ENCODE measurements around the gene DNLZ.

DNA sequence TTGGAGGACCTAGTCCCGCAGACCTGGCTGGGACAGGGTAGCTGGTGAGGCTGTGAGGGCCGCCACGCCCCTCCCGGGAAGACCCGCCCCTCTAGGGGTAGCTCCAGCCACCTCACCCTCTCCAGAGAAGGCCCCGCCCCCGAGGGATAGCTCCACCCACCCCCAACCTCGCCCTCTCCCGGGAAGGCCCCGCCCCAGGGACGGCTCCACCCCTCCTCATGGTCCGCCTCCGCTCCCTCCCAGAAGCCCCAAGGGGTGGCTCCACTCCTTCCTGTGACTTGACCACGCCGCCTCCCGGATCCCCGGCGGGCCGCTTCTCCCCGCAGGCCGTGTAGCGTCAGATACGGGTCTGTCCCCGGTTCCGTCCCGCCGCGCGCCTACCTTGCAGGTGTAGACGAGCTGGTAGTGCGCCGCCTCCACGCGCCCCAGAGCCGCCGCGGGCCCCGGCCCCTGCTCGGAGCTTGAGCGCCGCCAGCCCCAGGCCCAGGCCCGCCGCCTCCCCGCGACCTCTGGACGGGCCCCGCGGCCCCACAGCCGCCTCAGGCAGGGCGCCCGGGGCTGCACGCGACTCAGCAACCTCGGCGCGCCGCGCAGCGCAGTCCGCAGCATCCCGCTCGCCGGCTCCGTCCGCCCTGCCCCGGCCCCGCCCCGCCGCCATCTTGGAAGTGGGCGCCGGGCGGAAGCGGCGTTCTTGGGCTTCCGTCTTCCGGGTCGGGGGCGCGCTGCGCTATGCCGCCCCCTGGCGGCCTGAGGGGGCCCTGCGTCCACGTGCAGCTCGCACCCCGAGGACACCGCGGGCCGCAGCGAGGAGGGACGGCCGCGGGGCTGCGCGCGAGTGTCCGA lies at the start of gene DNLZ:
- no peak for TF ChIP-seq SPI1 (IDR thresholded peaks at IDR 0.05; ENCODE audit: low read depth, low read length)
- TF ChIP-seq POLR2A (IDR thresholded peaks at IDR 0.05; ENCODE audit: low read depth, low read length): peak; percentile 65; the same call in 1 of the 2 replicates
- TF ChIP-seq POLR2AphosphoS5 (IDR thresholded peaks at IDR 0.05; ENCODE audit: low read depth, low read length): peak; percentile 78
- no peak for TF ChIP-seq TAF1 (IDR thresholded peaks at IDR 0.05; ENCODE audit: low read depth, low read length)

All from GM12891 (cell line).